Measurements from ENCODE around the gene ICOS.

ICOS gene

DNA sequence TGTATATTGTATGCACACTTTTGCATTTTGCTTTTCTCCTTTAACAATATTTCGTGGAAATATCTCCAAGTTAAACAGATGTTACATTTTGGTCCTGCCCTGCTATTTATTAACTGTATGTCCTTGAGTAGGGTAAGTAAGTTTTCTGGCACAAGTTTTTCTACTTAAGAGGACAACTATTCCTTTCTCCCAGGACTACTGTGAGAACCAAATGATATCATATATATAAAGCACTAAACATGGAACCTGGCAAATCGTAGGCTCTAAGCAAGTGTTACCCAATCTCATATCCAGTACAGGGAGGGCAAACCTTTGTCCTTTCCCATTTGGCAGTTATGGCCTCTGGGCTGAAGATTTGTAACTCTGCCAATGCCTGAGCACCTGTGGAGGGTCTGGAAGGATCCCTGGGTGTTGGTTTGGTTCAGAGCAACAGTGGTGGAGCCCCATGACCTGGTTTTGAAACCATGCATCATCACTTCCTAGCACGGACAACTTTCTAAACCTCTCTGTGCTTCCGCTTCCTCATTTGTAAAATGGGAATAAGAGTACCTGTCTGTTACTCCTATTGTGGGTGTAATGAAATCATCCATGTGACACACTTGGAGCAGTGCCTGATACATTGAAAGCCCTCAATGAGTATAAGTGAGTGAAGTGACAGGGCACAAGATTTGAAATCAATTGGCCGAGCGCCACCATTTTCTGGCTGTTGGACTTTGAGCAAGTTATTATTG is 28.3 kb upstream of the ICOS start:
- H3K79me2 ChIP-seq = no peaks in the 10 kb centered on the region
- H3K36me3 ChIP-seq (ENCODE audit: control insufficient read depth, insufficient read depth, low read length) = no peaks in the 10 kb centered on the region
- no peaks in the 10 kb centered on the region for H3K4me1 ChIP-seq
- no peak overlapping the region for H3K27ac ChIP-seq
- no peaks in the 10 kb centered on the region for H3K9me3 ChIP-seq (ENCODE audit: control insufficient read depth, low read length)
- H2AFZ ChIP-seq = no peak overlapping the region
- H3K9ac ChIP-seq = no peak overlapping the region
- H3K27me3 ChIP-seq (ENCODE audit: control insufficient read depth, insufficient read depth, low read length) = no peaks in the 10 kb centered on the region
- H3K4me3 ChIP-seq (ENCODE audit: low read depth, low read length) = no peak overlapping the region
- H3K4me2 ChIP-seq (ENCODE audit: low read length) = no peak overlapping the region
- TF ChIP-seq, protein P1, sequence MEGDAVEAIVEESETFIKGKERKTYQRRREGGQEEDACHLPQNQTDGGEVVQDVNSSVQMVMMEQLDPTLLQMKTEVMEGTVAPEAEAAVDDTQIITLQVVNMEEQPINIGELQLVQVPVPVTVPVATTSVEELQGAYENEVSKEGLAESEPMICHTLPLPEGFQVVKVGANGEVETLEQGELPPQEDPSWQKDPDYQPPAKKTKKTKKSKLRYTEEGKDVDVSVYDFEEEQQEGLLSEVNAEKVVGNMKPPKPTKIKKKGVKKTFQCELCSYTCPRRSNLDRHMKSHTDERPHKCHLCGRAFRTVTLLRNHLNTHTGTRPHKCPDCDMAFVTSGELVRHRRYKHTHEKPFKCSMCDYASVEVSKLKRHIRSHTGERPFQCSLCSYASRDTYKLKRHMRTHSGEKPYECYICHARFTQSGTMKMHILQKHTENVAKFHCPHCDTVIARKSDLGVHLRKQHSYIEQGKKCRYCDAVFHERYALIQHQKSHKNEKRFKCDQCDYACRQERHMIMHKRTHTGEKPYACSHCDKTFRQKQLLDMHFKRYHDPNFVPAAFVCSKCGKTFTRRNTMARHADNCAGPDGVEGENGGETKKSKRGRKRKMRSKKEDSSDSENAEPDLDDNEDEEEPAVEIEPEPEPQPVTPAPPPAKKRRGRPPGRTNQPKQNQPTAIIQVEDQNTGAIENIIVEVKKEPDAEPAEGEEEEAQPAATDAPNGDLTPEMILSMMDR (IDR thresholded peaks at IDR 0.05) = no peak

DNA sequence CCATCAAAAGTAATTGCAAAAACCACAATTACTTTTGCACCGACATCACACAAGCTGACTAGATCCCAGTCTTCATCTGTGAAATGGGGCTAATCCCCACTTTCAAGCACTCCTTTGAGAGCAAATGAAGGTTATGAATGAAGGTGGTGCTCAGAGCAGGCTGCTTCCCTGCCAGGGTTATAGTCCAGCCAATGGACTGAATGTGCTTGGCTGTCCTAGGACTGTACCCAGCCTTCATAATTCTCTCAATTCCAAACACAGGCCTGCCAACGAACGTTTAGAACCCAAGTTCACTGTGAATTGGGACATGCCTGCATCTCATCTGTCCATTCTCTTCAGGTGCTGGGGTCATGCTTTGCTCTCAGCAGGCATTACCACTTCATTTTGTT is 27.8 kb upstream of the ICOS start:
- Histone ChIP-seq H3K9ac (no peak overlapping the region), H3K27ac (no peak overlapping the region), H3K4me2 (ENCODE audit: low read length) (no peak overlapping the region), H3K9me3 (ENCODE audit: control insufficient read depth, low read length) (no peaks in the 10 kb centered on the region), H3K4me3 (ENCODE audit: low read depth, low read length) (no peak overlapping the region), H3K27me3 (ENCODE audit: control insufficient read depth, insufficient read depth, low read length) (no peaks in the 10 kb centered on the region), H3K4me1 (no peaks in the 10 kb centered on the region), H2AFZ (no peak overlapping the region), H3K79me2 (no peaks in the 10 kb centered on the region), H3K36me3 (ENCODE audit: control insufficient read depth, insufficient read depth, low read length) (no peaks in the 10 kb centered on the region)
- TF ChIP-seq, protein P1 (IDR thresholded peaks at IDR 0.05) = no peak

DNA sequence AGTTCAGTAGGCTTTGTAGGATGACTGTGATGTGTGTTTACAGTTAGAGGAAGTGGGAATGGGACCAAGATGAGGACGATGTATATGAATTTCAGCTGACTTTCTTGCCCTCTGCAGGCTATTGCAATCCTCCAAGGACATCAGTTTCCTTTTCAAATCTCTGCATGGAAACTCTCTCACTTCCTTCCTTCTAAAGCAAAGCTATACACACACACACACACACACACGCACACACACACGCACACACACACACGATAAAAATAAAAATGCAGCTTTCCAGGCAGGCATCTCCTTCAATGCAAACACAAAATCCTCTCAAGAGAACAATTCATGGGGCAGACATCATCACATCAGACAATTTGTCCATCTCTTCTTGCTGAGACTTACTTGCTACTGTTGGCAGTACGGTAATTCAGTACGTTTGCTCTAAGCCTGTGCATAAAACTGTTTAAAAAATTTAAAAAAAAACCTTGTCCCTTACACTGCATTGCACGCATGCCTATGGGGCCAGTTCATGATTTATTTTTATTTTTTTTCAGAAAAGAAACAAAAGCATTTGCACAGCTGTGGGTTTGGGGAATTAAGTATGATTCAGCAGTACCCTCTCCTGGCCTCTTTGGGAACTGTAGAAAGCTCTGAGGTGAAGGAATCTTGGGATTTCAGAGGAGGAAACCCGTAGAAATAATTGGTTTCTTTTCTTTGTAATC is 27.1 kb upstream of the ICOS start:
- H3K9me3 ChIP-seq (ENCODE audit: control insufficient read depth, low read length) = no peaks in the 10 kb centered on the region
- TF ChIP-seq, protein P1 (IDR thresholded peaks at IDR 0.05) = peak; percentile 53
- no peak overlapping the region for H3K4me3 ChIP-seq (ENCODE audit: low read depth, low read length)
- no peak overlapping the region for H3K27ac ChIP-seq
- H3K9ac ChIP-seq = no peak overlapping the region
- H3K4me1 ChIP-seq = no peaks in the 10 kb centered on the region
- H3K79me2 ChIP-seq = no peaks in the 10 kb centered on the region
- H3K36me3 ChIP-seq (ENCODE audit: control insufficient read depth, insufficient read depth, low read length) = no peaks in the 10 kb centered on the region
- peak overlapping the region; percentile 39 for H2AFZ ChIP-seq
- H3K4me2 ChIP-seq (ENCODE audit: low read length) = peak overlapping the region; percentile 27
- no peaks in the 10 kb centered on the region for H3K27me3 ChIP-seq (ENCODE audit: control insufficient read depth, insufficient read depth, low read length)

DNA sequence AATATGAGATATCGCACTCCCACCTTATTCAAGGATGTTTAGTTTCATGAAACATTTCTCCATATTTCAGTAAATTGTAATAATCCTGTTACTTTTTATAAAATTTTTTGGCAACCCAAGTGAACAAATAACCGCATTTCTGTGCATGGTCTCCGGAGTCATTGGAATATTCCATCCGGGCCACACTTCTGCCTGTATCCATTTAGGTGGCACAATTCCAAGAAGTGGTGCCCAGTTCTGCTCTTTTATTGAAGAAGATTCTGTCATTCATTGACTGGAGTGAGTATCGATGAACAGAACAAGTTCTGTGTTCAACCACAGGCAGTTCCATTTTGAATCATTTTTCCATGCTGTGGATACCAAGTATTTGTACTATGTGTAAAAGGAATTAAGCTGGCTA is 26.6 kb upstream of the ICOS start:
- TF ChIP-seq, protein P1 (IDR thresholded peaks at IDR 0.05) = no peak

More for the DNA sequence above, 26.6 kb upstream of the ICOS start:
- Histone ChIP-seq H3K4me2 (ENCODE audit: low read length) (peak overlapping the region; percentile 27), H3K27ac (no peak overlapping the region), H3K9ac (no peak overlapping the region), H2AFZ (peak overlapping the region; percentile 39), H3K27me3 (ENCODE audit: control insufficient read depth, insufficient read depth, low read length) (no peaks in the 10 kb centered on the region), H3K9me3 (ENCODE audit: control insufficient read depth, low read length) (no peaks in the 10 kb centered on the region), H3K36me3 (ENCODE audit: control insufficient read depth, insufficient read depth, low read length) (no peaks in the 10 kb centered on the region), H3K4me1 (no peaks in the 10 kb centered on the region), H3K79me2 (no peaks in the 10 kb centered on the region), H3K4me3 (ENCODE audit: low read depth, low read length) (no peak overlapping the region)
